NB4 (cell line): ENCODE results near the gene TEAD1.

ENCODE experiments used
- CTCF ChIP-seq: IDR thresholded peaks from one replicate; pipeline ENCODE4 v1.5.1; 2012; ENCODE audit warnings: low read depth, low read length
- MAX ChIP-seq: IDR thresholded peaks from 2 replicates; pipeline ENCODE4 v1.6.1; 2011; ENCODE audit warnings: low read depth, low read length
- POLR2A ChIP-seq: IDR thresholded peaks from 2 replicates; pipeline ENCODE4 v1.6.1; 2011; ENCODE audit warnings: mild to moderate bottlenecking; ENCODE audit not compliant: insufficient read length; ENCODE audit errors: extremely low read depth

GRCh38 chr11:12746593-12747097 is 72.4 kb downstream of the TEAD1 start:
- TF ChIP-seq CTCF (no peak), POLR2A (no peak), MAX (no peak)
